Right renal cortex interstitium (tissue), 3 donors: Measurements from ENCODE around the gene KHDRBS2. TPM values are rescaled to one million over a fixed set of nuclear protein-coding genes. Genes with fewer than 3 reads are reported as not detected.
"Not testable (repeated sequence)": the region's sequence is repeated elsewhere in the genome, so short reads cannot be mapped to it uniquely, and the experiment has no call there.

Experiments used
- DNase-seq, 3 donors: peaks; one replicate each; pipeline ENCODE4 v3.0.0-alpha.2; 2013; ENCODE audit warnings: low read depth in 3 of 3, low spot score in 2 of 3
- polyA plus RNA-seq, 3 donors: library from polyadenylated mRNA; unstranded; fragments of 120-200 nt; gene quantifications; one replicate each; pipeline ENCODE4 v1.2.1, GENCODE V29; 2013; ENCODE audit not compliant: insufficient read length in 3 of 3

KHDRBS2 gene
- polyA plus RNA-seq, 3 donors: 1.9 to 3.0 (median 2.1) TPM

DNA sequence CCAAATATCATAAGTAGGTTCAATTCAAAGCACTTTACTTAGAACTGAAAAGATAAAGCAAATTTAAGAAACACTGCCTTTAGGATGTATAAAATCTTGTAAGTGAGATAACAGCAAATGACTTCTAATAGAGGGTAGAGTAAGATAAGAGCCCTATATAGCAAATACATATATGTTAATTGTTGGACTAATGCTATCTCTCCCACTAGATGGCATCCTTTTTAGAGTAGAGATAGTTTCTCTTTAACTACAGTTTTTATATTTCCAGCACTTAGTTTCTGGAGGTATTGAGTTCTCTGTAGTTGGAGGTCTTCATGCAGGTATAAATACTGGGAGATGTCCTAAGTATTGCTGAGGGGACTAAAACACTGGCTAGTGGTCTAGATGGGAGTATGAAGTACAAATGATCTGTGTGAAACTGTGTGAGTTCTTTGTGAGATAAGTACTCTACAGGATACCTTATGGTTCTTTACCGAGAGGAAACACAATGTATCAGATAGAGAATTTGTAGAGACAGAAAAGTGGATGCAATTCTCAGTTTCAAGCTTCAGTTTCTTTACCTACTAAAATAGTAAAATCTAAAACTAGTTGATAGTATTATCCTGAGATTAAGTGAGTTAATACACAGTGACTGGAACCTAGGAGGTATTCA lies 399.3 kb downstream of the KHDRBS2 start:
- no peak for DNase-seq

DNA sequence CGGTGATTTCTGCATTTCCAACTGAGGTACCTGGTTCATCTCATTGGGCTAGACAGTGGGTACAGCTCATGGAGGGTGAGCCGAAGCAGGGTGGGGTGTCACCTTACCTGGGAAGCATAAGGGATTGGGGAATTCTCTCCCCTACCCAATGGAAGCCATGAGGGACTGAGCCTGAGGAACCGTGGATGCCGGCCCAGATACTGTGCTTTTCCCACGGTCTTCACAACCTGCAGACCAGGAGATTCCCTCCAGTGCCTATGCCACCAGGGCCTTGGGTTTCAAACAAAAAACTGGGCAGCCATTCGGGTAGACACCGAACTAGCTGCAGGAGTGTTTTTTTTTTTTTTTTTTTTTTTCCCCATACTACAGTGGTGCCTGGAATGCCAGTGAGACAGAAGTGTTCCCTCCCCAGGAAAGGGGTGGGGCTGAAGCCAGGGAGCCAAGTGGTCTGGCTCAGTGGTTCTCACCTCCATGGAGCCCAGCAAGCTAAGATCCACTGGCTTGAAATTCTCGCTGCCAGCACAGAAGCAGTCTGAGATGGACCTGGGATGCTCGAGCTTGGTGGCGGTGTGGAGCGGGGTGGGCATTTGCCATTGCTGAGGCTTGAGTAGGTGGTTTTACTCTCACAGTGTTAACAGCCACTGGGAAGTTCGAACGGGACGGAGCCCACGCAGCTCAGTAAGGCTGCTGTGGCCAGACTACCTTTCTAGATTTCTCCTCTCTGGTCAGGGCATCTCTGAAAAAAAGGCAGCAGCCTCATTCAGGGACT lies 416.2 kb downstream of the KHDRBS2 start:
- no peak for DNase-seq

DNA sequence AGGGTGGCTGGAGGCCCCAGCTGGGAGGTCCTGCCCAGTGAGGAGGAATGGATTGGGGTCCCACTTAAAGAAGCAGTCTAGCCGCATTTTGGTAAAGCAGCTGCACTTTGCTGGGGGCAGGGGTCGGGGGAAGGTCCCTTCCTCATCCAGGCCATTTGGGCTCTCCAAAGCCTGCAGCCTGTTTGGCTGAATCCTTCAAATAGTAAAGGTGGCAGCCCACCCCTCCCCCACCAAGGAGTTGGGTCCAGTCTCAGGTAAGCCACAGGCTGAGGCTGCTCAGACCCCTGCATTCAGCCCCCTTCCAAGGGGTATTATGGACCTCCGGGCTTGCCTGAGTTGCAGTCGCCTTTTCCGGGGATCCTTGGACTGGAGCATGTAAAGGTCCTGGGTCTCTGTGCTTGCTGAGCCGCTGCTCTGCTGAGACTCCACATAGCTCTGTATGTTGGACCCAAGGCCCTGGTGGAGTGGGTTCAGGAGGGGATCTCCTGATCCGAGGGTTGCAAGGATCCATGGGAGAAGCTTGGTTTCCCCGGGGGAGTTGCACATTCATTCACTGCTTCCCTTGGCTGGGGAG lies 417.4 kb downstream of the KHDRBS2 start:
- no peak for DNase-seq

DNA sequence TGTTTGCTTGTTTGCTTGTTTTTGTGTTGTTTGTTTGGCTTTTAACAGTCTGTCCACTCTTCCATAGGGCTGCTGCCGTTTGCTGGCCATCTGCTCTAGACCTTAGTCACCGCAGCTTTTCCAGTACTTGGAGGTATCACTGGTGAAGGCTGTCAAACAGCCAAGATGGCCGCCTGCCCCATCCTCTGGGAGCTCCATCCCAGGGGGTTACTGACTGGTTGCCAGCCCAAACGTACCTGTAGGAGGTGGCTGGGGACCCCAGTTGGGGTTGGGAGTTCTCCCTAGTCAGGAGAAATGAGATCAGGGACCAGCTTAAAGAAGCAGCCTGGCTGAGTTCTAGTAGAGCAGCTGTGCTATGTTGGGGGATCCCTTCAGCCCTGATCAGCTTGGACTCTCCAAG lies 418.4 kb downstream of the KHDRBS2 start:
- DNase-seq: no peak

DNA sequence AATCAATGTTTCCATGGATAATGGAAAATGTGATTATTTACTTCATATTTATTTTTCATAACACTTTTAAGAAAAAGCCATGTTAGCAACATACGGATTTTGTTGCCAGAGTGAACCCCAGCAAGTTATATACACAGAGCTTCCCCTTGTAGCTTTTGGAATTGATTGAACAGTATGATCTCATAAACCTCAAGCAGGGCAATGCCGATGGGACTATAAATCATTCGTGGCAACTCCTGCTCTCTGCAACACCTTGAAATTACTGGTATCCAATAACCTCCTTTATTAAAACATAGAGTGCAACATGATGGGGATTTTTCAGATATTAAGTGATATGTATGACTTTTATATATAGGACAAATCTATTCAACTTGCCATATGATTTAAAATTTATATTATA lies 428.5 kb downstream of the KHDRBS2 start:
- DNase-seq: no peak

DNA sequence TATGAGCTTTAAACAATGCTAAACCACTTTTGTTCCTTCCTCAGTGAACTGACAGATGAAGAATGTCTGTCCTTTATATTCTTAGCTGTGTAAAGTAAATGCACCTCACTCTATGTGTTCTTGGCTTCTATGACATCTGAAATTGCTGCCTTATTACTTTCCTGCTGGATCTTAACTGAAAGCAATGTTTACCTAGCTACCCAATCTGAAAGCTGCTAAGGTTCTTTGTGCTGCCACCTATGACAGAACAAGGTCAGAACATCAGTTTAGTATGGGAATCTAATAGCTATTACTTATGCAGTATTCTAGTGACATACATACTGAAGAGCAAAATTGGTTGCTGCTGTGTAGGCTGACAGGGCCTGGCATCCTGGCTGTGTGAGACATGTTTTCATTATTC lies 444.1 kb downstream of the KHDRBS2 start:
- DNase-seq: peak in 1 of 3 donors; percentile 0

DNA sequence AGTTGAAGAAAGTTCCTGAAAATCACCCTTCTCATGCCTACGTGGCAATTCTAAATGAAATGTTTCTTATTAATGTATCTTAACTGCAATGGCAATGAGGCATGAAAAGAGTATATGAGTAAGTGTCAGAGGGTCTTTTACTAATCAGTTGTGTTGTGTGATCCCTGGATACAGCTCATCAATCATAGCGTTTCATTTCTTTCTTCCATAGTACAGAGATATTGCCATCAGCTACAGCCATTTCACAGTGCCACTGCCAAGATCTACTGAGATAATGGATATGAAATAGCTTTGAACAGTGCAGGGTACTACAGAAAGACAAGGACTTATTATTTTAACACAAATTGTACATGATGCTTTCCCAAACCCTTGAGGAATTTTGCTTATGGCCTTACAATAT lies 450.8 kb downstream of the KHDRBS2 start:
- no peak for DNase-seq

DNA sequence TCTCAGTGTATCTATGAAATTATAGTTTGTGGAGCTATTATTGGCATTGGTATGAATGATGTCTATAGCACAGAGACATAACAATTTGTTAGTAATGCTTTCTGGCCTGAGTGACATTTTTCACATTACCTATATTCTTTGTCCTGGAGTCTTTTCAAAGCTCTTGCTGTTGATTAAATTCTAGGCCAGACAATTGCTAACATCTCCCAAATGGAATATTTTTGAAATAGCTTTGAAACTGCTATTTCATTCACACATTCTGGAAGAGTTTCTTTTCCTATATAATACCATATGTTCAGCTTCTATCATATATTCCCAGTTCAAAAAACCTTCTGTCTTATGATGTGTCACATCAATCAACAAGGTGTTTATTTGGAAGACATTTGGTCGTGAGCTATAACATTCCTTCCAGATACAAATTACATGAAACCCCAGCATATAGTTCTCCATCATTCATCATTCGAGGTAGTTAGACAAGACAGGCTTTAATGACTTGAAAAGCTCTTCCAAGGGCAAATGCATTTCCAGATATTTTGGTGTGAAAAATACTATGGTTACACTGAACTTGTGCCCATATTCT lies 452.8 kb downstream of the KHDRBS2 start:
- no peak for DNase-seq

DNA sequence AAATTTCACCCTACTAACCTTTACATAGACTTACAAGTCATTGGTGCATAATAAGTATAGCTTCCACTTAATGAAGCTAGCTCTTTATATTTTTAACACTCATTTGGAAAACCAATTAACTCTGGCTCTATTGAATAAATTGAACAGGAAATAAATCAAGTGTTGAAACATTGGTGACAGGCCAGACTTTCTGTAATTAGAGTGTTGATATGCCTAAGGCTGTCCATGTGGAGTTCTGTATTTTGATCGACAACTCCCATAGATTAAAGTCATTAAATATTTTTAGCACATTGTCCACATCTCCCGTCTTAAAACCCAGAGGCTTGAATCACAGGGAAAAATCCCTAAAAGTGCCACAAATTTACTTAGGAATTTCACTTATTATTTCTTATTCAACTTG lies 468.3 kb downstream of the KHDRBS2 start:
- no peak for DNase-seq

DNA sequence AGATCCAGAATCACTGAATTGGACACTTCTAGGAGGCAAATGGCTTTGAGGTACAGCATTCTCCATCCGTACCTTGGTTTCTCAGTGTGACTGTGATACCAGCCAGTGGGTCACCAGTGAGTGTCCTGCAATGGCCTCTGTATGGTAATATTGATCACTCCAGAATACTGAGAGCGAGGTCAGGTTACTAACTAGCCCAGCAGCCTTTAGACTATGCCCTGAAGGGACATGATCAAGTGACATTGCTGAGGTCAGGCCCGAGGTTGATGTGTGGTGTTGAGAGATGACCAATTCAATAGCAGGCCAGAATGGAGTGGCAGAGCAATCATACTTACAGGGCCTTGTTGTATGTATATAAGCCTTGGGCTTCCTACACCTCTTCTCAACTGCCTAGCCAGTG lies 476.0 kb downstream of the KHDRBS2 start:
- no peak for DNase-seq

DNA sequence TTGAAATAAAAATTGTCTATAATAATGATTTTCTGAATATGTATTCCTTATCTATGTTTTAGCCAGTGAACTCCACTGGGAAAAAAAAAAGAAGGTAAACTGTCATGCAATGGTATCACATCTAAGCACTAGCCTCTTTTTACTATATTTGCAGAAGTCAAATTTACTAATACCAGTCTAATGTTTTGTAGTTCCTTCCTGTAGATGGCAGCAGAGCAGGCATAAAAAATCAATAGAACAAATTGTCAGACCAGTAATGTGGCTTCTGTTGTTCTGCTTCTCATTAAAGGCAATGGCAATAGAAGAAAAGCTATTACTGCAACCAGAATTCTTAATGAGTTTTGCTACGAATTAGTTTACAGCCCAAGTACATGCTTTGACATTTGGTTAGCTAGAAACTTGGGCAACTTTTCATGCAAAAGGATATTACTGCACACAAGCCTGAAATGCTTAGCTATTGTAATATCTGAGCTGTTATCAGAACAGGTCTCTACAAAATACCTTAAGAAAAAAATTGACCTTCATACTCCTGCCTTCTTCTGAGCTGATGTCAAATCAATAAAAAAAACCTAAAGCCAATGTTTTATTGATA lies 476.9 kb downstream of the KHDRBS2 start:
- DNase-seq: peak in 2 of 3 donors; percentile 4 to 13

DNA sequence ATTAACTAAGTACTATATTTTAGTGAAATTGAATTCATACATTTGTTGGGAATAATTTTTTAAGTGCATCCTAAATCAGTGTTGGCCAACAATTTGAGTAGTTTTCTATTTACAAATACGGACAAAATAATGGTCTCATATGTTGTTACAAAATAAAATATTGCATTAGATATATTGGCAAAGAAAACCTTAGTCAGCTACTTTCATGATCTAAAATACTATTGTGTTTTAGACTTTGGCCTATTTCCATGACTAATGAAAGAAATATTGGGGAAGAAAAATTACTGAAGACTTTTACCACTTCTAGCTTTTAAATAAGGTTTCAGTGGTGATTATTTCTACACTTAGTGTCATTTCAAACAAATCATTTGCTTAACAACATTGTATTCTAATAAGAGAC lies 498.0 kb downstream of the KHDRBS2 start:
- no peak for DNase-seq

DNA sequence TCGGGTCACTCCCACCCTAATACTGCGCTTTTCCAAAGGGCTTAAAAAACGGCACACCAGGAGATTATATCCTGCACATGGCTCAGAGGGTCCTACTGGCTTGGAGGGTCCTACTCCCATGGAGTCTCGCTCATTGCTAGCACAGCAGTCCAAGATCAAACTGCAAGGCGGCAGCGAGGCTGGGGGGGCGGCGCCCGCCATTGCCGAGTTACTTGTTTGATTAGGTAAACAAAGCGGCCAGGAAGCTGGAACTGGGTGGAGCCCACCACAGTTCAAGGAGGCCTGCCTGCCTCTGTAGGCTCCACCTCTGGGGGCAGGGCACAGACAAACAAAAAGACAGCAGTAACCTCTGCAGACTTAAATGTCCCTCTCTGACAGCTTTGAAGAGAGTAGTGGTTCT lies 516.6 kb downstream of the KHDRBS2 start:
- DNase-seq: not testable (repeated sequence)

DNA sequence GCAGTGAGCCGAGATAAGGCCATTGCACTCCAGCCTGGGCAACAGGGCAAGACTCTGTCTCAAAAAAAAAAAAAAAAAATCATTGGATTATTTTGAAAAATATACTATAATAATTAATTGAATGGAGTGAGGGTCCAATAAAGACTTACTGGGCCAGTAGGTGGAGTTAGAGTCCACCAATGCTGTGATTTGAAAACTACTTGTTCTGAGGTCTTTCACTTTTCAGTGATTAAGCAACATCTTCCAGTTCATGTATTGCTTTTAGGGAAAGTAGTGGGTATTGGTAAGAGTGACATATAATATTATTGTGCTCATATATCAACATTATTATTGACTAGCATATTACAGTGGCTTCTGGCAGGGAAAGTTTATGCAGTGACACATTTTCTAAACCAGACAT lies 530.3 kb downstream of the KHDRBS2 start:
- no peak for DNase-seq

DNA sequence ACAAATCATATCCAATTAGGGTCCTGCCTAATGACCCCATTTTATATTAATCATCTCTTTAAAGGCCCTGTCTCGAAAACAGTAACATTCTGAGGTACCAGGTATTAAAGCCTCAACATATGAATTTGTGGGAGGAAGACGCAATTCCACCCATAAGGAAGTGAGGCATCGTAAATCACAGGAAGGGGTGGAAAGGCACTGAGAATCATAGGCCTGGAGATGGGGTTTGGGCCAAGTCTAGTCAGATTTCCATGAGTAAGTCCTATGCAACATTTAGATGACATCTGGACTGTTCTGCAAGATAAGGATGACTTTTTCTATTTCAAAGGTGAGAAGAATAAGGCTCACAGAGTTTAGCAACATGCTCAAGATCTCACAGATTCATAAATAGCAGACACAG lies 534.0 kb downstream of the KHDRBS2 start:
- no peak for DNase-seq

DNA sequence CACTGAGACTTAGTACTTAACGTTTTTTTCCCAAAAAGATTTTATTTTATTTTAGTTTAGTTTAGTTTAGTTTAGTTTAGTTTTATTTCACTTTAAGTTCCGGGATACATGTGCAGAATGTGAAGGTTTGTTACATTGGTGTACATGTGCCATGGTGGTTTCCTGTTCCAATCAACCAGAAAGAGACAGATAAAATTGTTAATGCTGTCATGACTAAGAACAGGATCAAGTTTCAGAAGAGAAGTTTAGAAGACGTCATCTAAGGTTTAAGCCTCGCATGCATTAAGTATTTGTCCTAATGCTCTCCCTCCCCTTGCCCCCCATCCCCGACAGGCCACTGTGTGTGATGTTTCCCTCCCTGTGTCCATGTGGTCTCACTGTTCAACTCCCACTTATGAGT lies 540.0 kb downstream of the KHDRBS2 start:
- no peak for DNase-seq

DNA sequence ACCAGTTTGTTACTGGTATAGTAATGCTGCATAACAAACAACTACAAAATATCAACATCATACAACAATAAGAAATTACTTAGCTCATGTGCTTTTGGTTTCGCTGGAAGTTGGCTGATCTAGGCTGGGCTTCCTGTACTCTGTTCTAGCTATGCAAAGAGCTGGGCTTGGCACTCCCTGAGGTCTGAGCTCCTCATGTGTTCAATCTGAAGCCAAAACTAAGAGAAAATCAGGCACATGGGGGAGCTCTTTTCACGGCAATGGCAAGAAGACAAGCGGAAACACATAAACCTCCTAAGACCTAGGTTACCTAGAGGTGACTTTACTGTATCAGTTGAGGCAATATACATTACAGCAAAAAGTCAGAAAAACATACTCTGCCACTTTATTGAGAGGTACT lies 574.2 kb downstream of the KHDRBS2 start:
- DNase-seq: no peak

DNA sequence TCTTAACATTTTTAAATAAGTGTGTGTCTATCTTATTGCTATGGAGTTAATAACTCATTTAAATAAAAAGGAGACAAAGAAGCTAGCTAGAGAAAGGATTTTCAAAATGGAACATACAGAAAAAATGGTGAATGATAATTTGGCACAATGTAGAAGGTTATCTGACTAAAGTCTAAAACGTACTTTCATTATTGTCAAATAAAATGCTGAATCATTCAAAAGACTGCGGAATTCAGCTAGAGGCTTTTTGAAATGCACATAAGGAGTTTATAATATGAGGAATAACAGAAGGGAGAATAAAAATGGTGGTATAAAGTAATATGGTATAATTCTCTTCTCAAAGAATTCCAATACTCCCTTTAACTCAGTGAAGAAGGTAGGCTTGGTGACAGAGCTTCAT lies 597.9 kb downstream of the KHDRBS2 start:
- no peak for DNase-seq

DNA sequence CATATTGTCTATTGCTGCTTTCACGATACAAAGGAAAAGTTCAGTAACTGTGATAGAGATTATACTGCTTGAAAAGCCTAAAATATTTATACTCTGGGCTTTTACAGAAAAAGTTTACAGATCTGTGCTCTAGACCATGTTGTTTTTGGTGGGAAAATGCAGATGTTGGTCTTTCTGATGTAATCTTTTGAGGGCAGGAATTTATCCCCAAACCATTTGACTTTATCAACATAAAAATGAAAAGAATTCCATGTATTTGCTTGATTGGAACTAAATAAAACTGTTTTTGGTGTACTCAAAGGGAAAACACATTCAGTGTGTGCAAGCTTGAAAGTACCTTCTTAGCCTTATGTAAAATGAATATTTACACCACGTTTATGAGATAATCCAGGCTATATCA lies 603.5 kb downstream of the KHDRBS2 start:
- DNase-seq: no peak

DNA sequence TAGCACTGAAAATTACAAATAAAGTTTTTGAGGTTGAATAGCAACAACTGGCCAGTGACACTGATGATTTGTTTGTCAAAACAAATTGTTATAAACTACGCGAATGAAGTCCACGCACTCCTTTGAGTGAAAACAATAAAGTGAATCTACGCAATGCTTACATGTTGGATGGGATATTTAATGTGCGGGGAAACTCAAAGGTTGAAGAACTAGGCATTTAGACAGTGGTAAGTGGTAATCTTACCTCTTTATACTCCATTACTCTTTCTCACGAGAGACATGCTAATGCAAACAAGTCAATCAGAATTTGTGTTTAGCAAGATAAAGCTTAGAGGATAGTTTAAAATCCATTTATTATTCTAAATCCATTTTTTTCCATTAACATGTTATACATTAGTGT lies 606.4 kb downstream of the KHDRBS2 start:
- DNase-seq: no peak

DNA sequence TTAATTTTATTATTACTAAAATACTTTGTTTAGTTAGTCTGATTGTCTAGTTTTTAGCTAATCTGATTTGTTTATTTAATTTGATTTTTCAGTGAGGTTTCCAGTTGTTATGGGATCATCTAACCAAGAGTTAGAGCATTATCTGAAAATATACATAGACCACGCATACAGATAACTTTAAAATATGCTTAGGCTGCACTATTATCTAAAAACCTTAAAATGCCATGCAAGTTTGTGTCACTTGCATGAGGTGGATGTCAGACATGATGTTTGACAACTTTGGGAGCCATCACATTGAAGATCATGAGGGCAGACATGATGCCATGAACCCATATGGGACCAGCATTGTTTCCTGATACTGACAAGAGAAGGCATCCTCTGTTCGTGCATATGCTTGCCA lies 610.3 kb downstream of the KHDRBS2 start:
- DNase-seq: no peak
